Esophagus squamous epithelium (tissue), 4 donors: ENCODE data around the gene ALAS1.

Experiments
- POLR2A ChIP-seq, 4 donors: fragments of 450-650 bp; IDR thresholded peaks; one replicate each; pipeline ENCODE4 v1.6.1; 2017; ENCODE audit warnings: antibody characterized with exemption in 4 of 4, mild to moderate bottlenecking in 4 of 4, moderate library complexity in 3 of 4
- TF ChIP-seq, protein P1 (sequence below), 6 experiments: fragments of 450-650 bp in 4 of 6; fragments of 200-600 bp in 2 of 6; sonication (generic) in 2 of 6; IDR thresholded peaks; one replicate each; pipeline ENCODE4 v1.5.1; 2016 to 2019; ENCODE audit warnings: antibody characterized with exemption in 6 of 6, mild to moderate bottlenecking in 4 of 6, moderate library complexity in 4 of 6

DNA sequence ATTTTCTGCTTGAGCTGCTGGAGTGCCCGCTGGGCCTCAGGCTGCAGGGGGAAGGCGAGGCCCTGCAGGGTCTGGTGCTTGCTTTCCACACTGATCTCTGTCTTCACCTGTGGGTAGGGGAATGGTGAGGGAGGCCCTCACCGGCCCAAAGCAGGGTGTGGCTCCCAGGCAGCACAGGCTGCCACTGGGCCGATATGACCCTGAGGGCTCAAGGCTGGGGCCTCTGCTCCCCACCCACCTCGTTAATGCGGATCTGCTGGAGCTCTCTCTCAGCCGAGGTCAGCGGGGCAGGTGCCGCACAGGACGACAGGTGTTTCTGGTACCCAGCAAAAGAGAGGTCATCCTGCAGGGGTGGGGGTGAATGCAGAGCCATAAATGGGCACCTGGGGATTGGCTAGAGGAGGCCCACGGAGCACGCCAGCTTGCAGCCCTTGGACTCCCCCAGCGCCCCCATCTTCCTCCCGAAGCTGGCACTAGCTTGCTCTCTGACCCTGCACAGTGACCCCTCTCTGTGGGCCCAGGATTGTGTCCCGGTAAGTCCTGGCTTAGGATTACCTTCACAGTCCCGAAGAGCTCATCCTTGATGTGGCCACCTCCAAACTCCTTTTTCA lies 33.0 kb downstream of the ALAS1 start:
- TF ChIP-seq, protein P1, sequence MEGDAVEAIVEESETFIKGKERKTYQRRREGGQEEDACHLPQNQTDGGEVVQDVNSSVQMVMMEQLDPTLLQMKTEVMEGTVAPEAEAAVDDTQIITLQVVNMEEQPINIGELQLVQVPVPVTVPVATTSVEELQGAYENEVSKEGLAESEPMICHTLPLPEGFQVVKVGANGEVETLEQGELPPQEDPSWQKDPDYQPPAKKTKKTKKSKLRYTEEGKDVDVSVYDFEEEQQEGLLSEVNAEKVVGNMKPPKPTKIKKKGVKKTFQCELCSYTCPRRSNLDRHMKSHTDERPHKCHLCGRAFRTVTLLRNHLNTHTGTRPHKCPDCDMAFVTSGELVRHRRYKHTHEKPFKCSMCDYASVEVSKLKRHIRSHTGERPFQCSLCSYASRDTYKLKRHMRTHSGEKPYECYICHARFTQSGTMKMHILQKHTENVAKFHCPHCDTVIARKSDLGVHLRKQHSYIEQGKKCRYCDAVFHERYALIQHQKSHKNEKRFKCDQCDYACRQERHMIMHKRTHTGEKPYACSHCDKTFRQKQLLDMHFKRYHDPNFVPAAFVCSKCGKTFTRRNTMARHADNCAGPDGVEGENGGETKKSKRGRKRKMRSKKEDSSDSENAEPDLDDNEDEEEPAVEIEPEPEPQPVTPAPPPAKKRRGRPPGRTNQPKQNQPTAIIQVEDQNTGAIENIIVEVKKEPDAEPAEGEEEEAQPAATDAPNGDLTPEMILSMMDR (IDR thresholded peaks at IDR 0.05): no peak
- TF ChIP-seq POLR2A (IDR thresholded peaks at IDR 0.05): no peak
